ENCODE results near the gene EXPH5.

Gene EXPH5

GRCh38 chr11:108486828-108487227 is 106.7 kb downstream of the EXPH5 start:
- no peaks in the 10 kb centered on the region for H3K9me3 ChIP-seq
- no peak for TF ChIP-seq CTCF (IDR thresholded peaks at IDR 0.05)

GRCh38 chr11:108486331-108486730 is 107.2 kb downstream of the EXPH5 start:
- H3K4me3 ChIP-seq (ENCODE audit: low read depth in 1 of 2, low read length in 1 of 2), result no peak overlapping the region
- H3K27me3 ChIP-seq, result no peaks in the 10 kb centered on the region
- no peak overlapping the region for H3K27ac ChIP-seq
- H3K4me1 ChIP-seq (ENCODE audit: control insufficient read depth in 1 of 2, insufficient read depth in 1 of 2, low read depth in 1 of 2, low read length in 1 of 2), result no peaks in the 10 kb centered on the region
- H3K9me3 ChIP-seq, result no peaks in the 10 kb centered on the region
- H3K36me3 ChIP-seq, result peaks cover 15% of the 10 kb centered on the region
- no peak for TF ChIP-seq CTCF (IDR thresholded peaks at IDR 0.05)

More at GRCh38 chr11:108486828-108487227, 106.7 kb downstream of the EXPH5 start:
- no peak overlapping the region for H3K27ac ChIP-seq
- H3K36me3 ChIP-seq, result peaks cover 14% of the 10 kb centered on the region
- H3K4me3 ChIP-seq (ENCODE audit: low read depth in 1 of 2, low read length in 1 of 2), result no peak overlapping the region
- no peaks in the 10 kb centered on the region for H3K4me1 ChIP-seq (ENCODE audit: control insufficient read depth in 1 of 2, insufficient read depth in 1 of 2, low read depth in 1 of 2, low read length in 1 of 2)
- H3K27me3 ChIP-seq, result no peaks in the 10 kb centered on the region

- Histone ChIP-seq H3K36me3 (peaks cover 6% of the 10 kb centered on the region), H3K4me3 (ENCODE audit: low read depth in 1 of 2, low read length in 1 of 2) (no peak overlapping the region), H3K9me3 (no peaks in the 10 kb centered on the region), H3K27ac (no peak overlapping the region), H3K27me3 (no peaks in the 10 kb centered on the region), H3K4me1 (ENCODE audit: control insufficient read depth in 1 of 2, insufficient read depth in 1 of 2, low read depth in 1 of 2, low read length in 1 of 2) (no peaks in the 10 kb centered on the region)
- TF ChIP-seq CTCF (IDR thresholded peaks at IDR 0.05), result no peak
Observed at GRCh38 chr11:108483163-108483562, 110.4 kb downstream of the EXPH5 start.

GRCh38 chr11:108474664-108475463 is 118.7 kb downstream of the EXPH5 start:
- Histone ChIP-seq H3K9me3 (no peaks in the 10 kb centered on the region), H3K27me3 (no peaks in the 10 kb centered on the region), H3K4me1 (ENCODE audit: control insufficient read depth in 1 of 2, insufficient read depth in 1 of 2, low read depth in 1 of 2, low read length in 1 of 2) (no peaks in the 10 kb centered on the region), H3K36me3 (peaks cover 6% of the 10 kb centered on the region), H3K27ac (no peak overlapping the region), H3K4me3 (ENCODE audit: low read depth in 1 of 2, low read length in 1 of 2) (no peak overlapping the region)
- TF ChIP-seq CTCF (IDR thresholded peaks at IDR 0.05), result no peak

- Histone ChIP-seq H3K27me3 (no peaks in the 10 kb centered on the region), H3K4me1 (ENCODE audit: control insufficient read depth in 1 of 2, insufficient read depth in 1 of 2, low read depth in 1 of 2, low read length in 1 of 2) (peaks cover under 1 to 2% of the 10 kb centered on the region in 2 experiments), H3K27ac (no peak overlapping the region), H3K4me3 (ENCODE audit: low read depth in 1 of 2, low read length in 1 of 2) (no peak overlapping the region), H3K36me3 (peaks cover 6% of the 10 kb centered on the region), H3K9me3 (no peaks in the 10 kb centered on the region)
- TF ChIP-seq CTCF (IDR thresholded peaks at IDR 0.05), result no peak
Observed at GRCh38 chr11:108472681-108473080, 120.9 kb downstream of the EXPH5 start.
